ENCODE measurements around the gene RPLP2.

GRCh38 chr11:831118-831864 lies 21.5 kb downstream of the RPLP2 start:
- TF ChIP-seq EZH2 (IDR thresholded peaks at IDR 0.05; ENCODE audit: low read depth) (no peak), CTCF (conservative IDR thresholded peaks at IDR 0.05) (no peak)
